ENCODE data around the gene RGS5.

- TF ChIP-seq CTCF (IDR thresholded peaks at IDR 0.05) = no peak
- TF ChIP-seq POLR2AphosphoS5 (IDR thresholded peaks at IDR 0.05; ENCODE audit: insufficient read depth in 1 of 2, low read depth in 1 of 2) = no peak
- TF ChIP-seq POLR2A (IDR thresholded peaks at IDR 0.05) = no peak
These were observed 32.4 kb downstream of the RGS5 start for GRCh38 chr1:163170331-163170730.
